OCI-LY7 (cell line): ENCODE results near the gene LRP1B.

ENCODE experiments used
- CTCF ChIP-seq: fragments of 200-600 bp; sonication (generic); conservative IDR thresholded peaks from 2 replicates; pipeline ENCODE4 v1.5.1; 2014; ENCODE audit warnings: mild to moderate bottlenecking, antibody characterized with exemption, low read length, moderate library complexity, mixed read lengths
- EZH2phosphoT487 ChIP-seq: fragments of 200-600 bp; sonication (generic); IDR thresholded peaks from 2 replicates; pipeline ENCODE4 v1.6.1; 2018; ENCODE audit warnings: low read depth, borderline replicate concordance, mild to moderate bottlenecking, mixed run types, antibody characterized with exemption, low read length, moderate library complexity, mixed read lengths

GRCh38 chr2:140747665-140748064 is 1383.2 kb downstream of the LRP1B start:
- TF ChIP-seq CTCF (no peak), EZH2phosphoT487 (no peak)
